ENCODE measurements around the gene PPP1R12A.

PPP1R12A gene

DNA sequence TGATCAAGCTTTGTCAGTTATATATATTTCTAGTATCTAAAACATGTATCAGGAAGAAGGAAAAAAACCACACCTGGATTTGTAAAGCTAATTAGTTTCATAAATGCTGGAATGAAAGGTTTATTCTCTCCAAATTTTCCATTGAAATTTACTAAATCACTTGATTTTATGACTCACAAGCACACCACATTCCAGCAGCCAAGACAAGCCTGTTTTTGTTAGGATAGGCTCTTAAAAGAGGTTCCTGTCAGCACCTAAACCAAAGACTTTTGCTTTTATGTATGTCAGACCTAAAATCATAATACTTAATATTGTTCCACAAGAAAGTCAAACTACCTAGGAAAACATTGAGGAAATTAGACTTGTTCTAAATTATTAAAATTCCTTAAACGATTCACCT, 158.8 kb downstream of the PPP1R12A start:
- peak; percentile 71 for DNase-seq (ENCODE audit: low read depth)
- no peak for TF ChIP-seq CTCF (IDR thresholded peaks at IDR 0.05; ENCODE audit: low read length, missing control alignments)
- H3K4me3 ChIP-seq (replicated peaks; ENCODE audit: low read depth, low read length), result no peak overlapping the region

GRCh38 chr12:79775355-79776027, 159.4 kb downstream of the PPP1R12A start:
- DNase-seq (ENCODE audit: low read depth), result no peak
- no peak for TF ChIP-seq CTCF (IDR thresholded peaks at IDR 0.05; ENCODE audit: low read length, missing control alignments)
- no peak overlapping the region for H3K4me3 ChIP-seq (replicated peaks; ENCODE audit: low read depth, low read length)

DNA sequence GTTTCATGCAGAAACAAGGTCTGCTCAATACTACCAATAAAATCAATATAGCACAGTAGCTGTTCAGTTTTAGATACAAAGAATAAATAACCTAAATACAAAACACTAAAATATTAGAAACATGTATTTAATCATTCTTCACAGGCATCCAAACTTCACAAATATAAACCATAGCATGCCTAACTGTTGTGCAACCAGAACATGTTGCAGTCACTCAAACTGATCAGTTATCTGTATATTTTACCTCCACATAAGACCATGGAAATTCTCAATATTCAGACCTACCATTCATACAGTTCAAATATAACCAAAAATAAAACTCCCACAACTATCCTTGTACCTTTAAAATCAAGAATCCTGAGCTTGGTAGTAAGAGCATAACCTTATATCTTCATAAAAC, 161.0 kb downstream of the PPP1R12A start:
- no peak overlapping the region for H3K4me3 ChIP-seq (replicated peaks; ENCODE audit: low read depth, low read length)
- no peak for DNase-seq (ENCODE audit: low read depth)
- TF ChIP-seq CTCF (IDR thresholded peaks at IDR 0.05; ENCODE audit: low read length, missing control alignments), result no peak

DNA sequence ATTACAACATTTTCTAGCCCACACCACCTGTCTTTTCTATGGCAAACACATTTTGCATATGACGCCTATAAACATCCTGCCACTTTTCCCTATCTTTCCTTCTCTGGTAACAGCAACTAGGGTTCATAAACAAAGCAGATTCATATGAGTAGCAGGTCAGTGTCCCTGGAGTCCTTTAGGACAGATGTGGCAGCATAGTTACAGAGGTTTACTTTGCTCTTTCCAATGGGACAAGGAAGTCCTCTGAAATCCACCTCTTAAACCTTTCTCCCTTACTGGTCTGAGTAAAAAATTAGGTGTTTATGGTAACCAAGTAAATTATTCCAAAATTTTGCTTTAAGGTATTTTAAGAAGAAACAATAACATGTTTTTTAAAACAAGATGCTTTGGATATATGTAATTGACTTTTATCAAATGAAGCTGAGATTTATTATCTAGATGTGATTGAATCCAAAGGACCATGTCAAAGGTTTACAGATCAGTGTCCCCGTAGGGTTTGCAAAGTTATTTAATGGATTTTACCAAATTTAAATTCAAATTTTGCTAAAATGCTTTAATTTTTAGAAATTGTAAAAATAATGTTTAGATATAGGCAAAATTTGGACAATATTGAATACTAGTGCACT, 164.9 kb downstream of the PPP1R12A start:
- no peak overlapping the region for H3K4me3 ChIP-seq (replicated peaks; ENCODE audit: low read depth, low read length)
- DNase-seq (ENCODE audit: low read depth), result no peak
- no peak for TF ChIP-seq CTCF (IDR thresholded peaks at IDR 0.05; ENCODE audit: low read length, missing control alignments)

DNA sequence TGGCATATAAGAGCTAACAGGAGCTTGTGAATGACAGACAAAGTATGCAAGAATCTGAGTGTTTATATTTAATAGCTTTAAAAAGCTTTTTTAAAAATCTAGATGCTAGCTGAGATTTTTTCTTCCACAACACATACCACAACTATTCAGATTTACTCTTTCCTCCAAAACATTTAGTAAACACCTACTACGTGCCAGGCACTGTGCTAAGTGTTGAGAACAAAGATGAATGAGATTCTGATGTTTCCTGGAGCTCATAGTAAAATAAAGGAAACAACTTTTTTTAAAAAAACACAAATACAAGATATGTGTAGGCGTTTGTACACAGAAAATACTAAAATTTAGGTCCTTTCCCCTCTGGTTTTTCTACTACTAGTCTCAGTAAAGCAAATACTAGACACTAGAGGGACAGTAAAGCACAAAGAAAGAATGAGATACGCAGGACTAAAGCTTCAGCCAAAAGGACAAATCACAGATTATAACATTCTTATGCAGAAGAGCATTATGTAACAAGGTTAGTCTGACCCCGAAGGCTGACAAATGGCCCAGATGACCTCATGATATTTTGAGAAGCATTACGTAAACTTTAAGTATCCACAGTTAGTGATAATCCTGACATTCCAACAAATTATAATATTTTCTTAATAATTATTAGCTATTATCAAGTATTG, 165.6 kb downstream of the PPP1R12A start:
- H3K4me3 ChIP-seq (replicated peaks; ENCODE audit: low read depth, low read length), result no peak overlapping the region
- no peak for DNase-seq (ENCODE audit: low read depth)
- TF ChIP-seq CTCF (IDR thresholded peaks at IDR 0.05; ENCODE audit: low read length, missing control alignments), result no peak

GRCh38 chr12:79766705-79767464, 168.0 kb downstream of the PPP1R12A start:
- DNase-seq (ENCODE audit: low read depth), result no peak

More at GRCh38 chr12:79766705-79767464, 168.0 kb downstream of the PPP1R12A start:
- H3K4me3 ChIP-seq (replicated peaks; ENCODE audit: low read depth, low read length), result no peak overlapping the region
- TF ChIP-seq CTCF (IDR thresholded peaks at IDR 0.05; ENCODE audit: low read length, missing control alignments), result no peak
